HK-2 (cell line): ENCODE measurements around the gene TTI1.

ENCODE experiments used
- DNase-seq: peaks from one replicate; pipeline ENCODE4 v3.0.0-alpha.2; 2018; ENCODE audit not compliant: unreplicated experiment

The TTI1 gene

GRCh38 chr20:38054647-38055046 lies 21.4 kb upstream of the TTI1 start:
- no peak for DNase-seq

GRCh38 chr20:38052870-38053269 lies 19.6 kb upstream of the TTI1 start:
- DNase-seq, result no peak

- no peak for DNase-seq
Observed at GRCh38 chr20:38050686-38051085, 17.4 kb upstream of the TTI1 start.

- DNase-seq, result peak; percentile 32
Observed at GRCh38 chr20:38049800-38050199, 16.5 kb upstream of the TTI1 start.

- no peak for DNase-seq
Observed at GRCh38 chr20:38046572-38046971, 13.3 kb upstream of the TTI1 start.

GRCh38 chr20:38044685-38045084 lies 11.4 kb upstream of the TTI1 start:
- no peak for DNase-seq

- DNase-seq, result peak; percentile 65
Observed at GRCh38 chr20:38043512-38044300, 10.4 kb upstream of the TTI1 start.

GRCh38 chr20:38040276-38040675 lies 7.0 kb upstream of the TTI1 start:
- no peak for DNase-seq

GRCh38 chr20:38036366-38036765 lies 3.1 kb upstream of the TTI1 start:
- no peak for DNase-seq

GRCh38 chr20:38034961-38035360 lies 1.7 kb upstream of the TTI1 start:
- no peak for DNase-seq

- no peak for DNase-seq
Observed at GRCh38 chr20:38034108-38034649, 923 bp upstream of the TTI1 start.

GRCh38 chr20:38032585-38033329 lies 499 bp downstream of the TTI1 start:
- no peak for DNase-seq

GRCh38 chr20:38031957-38032356 lies 1.3 kb downstream of the TTI1 start:
- no peak for DNase-seq

GRCh38 chr20:38029453-38029852 lies 3.8 kb downstream of the TTI1 start:
- no peak for DNase-seq

GRCh38 chr20:38024496-38024895 lies 8.8 kb downstream of the TTI1 start:
- DNase-seq, result no peak

GRCh38 chr20:38023181-38024001 lies 9.9 kb downstream of the TTI1 start:
- DNase-seq, result no peak

GRCh38 chr20:38021087-38021772 lies 12.0 kb downstream of the TTI1 start:
- no peak for DNase-seq

- DNase-seq, result no peak
Observed at GRCh38 chr20:38018385-38018784, 14.9 kb downstream of the TTI1 start.

GRCh38 chr20:38017959-38018358 lies 15.3 kb downstream of the TTI1 start:
- DNase-seq, result no peak

- DNase-seq, result no peak
Observed at GRCh38 chr20:38013887-38014286, 19.4 kb downstream of the TTI1 start.

- no peak for DNase-seq
Observed at GRCh38 chr20:38012332-38012731, 20.9 kb downstream of the TTI1 start.

GRCh38 chr20:38011696-38012095 lies 21.6 kb downstream of the TTI1 start:
- no peak for DNase-seq
